ENCODE data around the gene UPK1A.

GRCh38 chr19:35717665-35718344 is 51.5 kb downstream of the UPK1A start, which contains the start of gene KMT2B:
- TF ChIP-seq POLR2A (IDR thresholded peaks at IDR 0.05), result no peak
- no peak for TF ChIP-seq CTCF (IDR thresholded peaks at IDR 0.05)
